Glutamatergic neuron (in vitro differentiated cells): Measurements from ENCODE around the gene STX18. TPM values are rescaled to one million over a fixed set of nuclear protein-coding genes. Genes with fewer than 3 reads are reported as not detected.

Experiments used
- DNase-seq: peaks from one replicate; pipeline ENCODE4 v3.0.0; 2022
- H3K27ac Mint-ChIP-seq: one replicate; pipeline ENCODE4 v1.8.0; 2020; ENCODE audit warnings: mild to moderate bottlenecking, mixed read lengths, inconsistent platforms; ENCODE audit not compliant: unreplicated experiment
- H3K27me3 Mint-ChIP-seq: one replicate; pipeline ENCODE4 v1.8.0; 2020; ENCODE audit warnings: mild to moderate bottlenecking, moderate library complexity, mixed read lengths, inconsistent platforms; ENCODE audit not compliant: unreplicated experiment
- H3K36me3 Mint-ChIP-seq: one replicate; pipeline ENCODE4 v1.8.0; 2020; ENCODE audit warnings: mild to moderate bottlenecking, mixed read lengths, inconsistent platforms; ENCODE audit not compliant: unreplicated experiment
- H3K4me1 Mint-ChIP-seq: one replicate; pipeline ENCODE4 v1.8.0; 2020; ENCODE audit warnings: mild to moderate bottlenecking, low read depth, mixed read lengths, inconsistent platforms; ENCODE audit not compliant: unreplicated experiment
- H3K4me3 Mint-ChIP-seq: one replicate; pipeline ENCODE4 v1.8.0; 2020; ENCODE audit warnings: mild to moderate bottlenecking, mixed read lengths, inconsistent platforms; ENCODE audit not compliant: unreplicated experiment
- H3K9me3 Mint-ChIP-seq: one replicate; pipeline ENCODE4 v1.8.0; 2020; ENCODE audit warnings: mild to moderate bottlenecking, moderate library complexity, mixed read lengths, inconsistent platforms; ENCODE audit not compliant: unreplicated experiment
- CTCF ChIP-seq: fragments of 200-600 bp; sonication (generic); IDR thresholded peaks from one replicate; pipeline ENCODE4 v1.5.0; 2021; ENCODE audit not compliant: partially characterized antibody, unreplicated experiment
- total RNA-seq: library from RNA; stranded (reverse); fragmentation: NEBNext Ultra II Directional; extraction: Animal tissue kit (Norgen Biotek cat#: 25700); gene quantifications from one replicate; pipeline ENCODE4 v1.2.1, GENCODE V29; 2021; ENCODE audit not compliant: unreplicated experiment

The STX18 gene
- total RNA-seq, 1 donor from 2014 or later = 26.3 TPM

GRCh38 chr4:4426511-4427120 lies 115.2 kb downstream of the STX18 start:
- Mint-ChIP-seq H3K27ac (peak overlapping the region; percentile 71), H3K4me3 (no peak overlapping the region), H3K27me3 (peaks cover 3% of the 10 kb centered on the region), H3K4me1 (peaks cover 36% of the 10 kb centered on the region), H3K36me3 (no peaks in the 10 kb centered on the region), H3K9me3 (peaks cover 10% of the 10 kb centered on the region)
- TF ChIP-seq CTCF = no peak
- no peak for DNase-seq

- peaks cover 36% of the 10 kb centered on the region for H3K4me1 Mint-ChIP-seq
- peaks cover 4% of the 10 kb centered on the region for H3K36me3 Mint-ChIP-seq
- peaks cover 13% of the 10 kb centered on the region for H3K9me3 Mint-ChIP-seq
- H3K27ac Mint-ChIP-seq = no peak overlapping the region
- no peak for DNase-seq
- no peak for TF ChIP-seq CTCF
- no peak overlapping the region for H3K4me3 Mint-ChIP-seq
- peaks cover 5% of the 10 kb centered on the region for H3K27me3 Mint-ChIP-seq
Observed at GRCh38 chr4:4425696-4426095, 116.2 kb downstream of the STX18 start.

GRCh38 chr4:4425119-4425690 lies 116.6 kb downstream of the STX18 start:
- no peak for TF ChIP-seq CTCF
- Mint-ChIP-seq H3K27ac (no peak overlapping the region), H3K36me3 (peaks cover 5% of the 10 kb centered on the region), H3K4me3 (no peak overlapping the region), H3K9me3 (peaks cover 14% of the 10 kb centered on the region), H3K4me1 (peaks cover 34% of the 10 kb centered on the region), H3K27me3 (peaks cover 5% of the 10 kb centered on the region)
- no peak for DNase-seq

GRCh38 chr4:4424499-4425115 lies 117.2 kb downstream of the STX18 start:
- H3K4me3 Mint-ChIP-seq = no peak overlapping the region
- no peak for DNase-seq
- H3K36me3 Mint-ChIP-seq = peaks cover 8% of the 10 kb centered on the region
- peaks cover 13% of the 10 kb centered on the region for H3K9me3 Mint-ChIP-seq
- H3K4me1 Mint-ChIP-seq = peaks cover 32% of the 10 kb centered on the region
- TF ChIP-seq CTCF = no peak
- no peak overlapping the region for H3K27ac Mint-ChIP-seq
- H3K27me3 Mint-ChIP-seq = peaks cover 5% of the 10 kb centered on the region
